C4-2B (cell line): Measurements from ENCODE around the gene SCN9A.

ENCODE experiments used
- H3K27ac ChIP-seq: fragments of 450-650 bp; 2 replicates; pipeline ENCODE4 v1.5.1; 2017
- ZFX ChIP-seq: fragments of 450-650 bp; IDR thresholded peaks from 2 replicates; pipeline ENCODE4 v1.6.1; 2017
- TF ChIP-seq, protein P1 (sequence below): fragments of 450-650 bp; conservative IDR thresholded peaks from 2 replicates; pipeline ENCODE4 v1.5.1; 2017; ENCODE audit warnings: mild to moderate bottlenecking

The SCN9A gene

DNA sequence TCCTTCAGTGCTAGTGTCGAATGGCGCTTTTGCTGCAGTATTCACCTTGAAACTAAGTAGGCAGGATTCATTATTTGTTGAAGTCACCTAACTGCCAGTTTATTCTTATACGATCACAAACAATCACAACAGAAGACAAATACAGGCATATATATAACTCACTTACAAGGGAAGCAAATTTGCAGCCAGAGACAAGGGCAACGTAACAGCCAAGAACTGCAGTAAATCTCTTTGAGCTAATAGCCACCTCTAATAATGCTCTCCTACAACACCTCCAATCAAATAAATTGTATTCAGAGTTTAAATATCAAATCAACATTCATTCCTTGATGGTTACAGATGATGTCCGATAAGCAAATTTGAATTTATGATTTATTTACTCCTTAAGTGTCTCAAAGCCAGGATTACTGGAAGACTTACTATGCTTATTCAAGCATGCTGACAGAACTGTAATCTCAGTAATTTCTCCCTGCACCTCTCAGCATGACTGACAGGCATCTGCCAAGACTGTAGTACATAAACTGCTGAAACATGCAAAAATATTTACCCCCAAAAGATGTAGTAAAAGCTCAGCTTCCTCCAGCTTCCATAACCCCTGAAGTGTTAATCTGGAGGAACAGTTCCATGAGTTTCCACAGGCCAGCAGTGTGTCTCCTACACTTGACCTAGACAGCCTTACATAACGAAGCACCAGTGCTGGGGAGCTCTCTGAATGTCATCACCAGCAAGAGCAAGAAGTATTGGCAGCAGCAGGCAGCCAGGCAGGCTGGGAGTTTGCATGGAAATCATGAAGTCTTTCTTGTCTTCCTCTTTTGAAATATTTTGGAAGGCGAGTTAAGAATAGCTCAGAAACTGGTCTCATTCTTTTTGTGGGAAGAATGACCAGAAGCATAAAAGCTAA is 227.0 kb downstream of the SCN9A start:
- no peak for TF ChIP-seq ZFX
- TF ChIP-seq, protein P1, sequence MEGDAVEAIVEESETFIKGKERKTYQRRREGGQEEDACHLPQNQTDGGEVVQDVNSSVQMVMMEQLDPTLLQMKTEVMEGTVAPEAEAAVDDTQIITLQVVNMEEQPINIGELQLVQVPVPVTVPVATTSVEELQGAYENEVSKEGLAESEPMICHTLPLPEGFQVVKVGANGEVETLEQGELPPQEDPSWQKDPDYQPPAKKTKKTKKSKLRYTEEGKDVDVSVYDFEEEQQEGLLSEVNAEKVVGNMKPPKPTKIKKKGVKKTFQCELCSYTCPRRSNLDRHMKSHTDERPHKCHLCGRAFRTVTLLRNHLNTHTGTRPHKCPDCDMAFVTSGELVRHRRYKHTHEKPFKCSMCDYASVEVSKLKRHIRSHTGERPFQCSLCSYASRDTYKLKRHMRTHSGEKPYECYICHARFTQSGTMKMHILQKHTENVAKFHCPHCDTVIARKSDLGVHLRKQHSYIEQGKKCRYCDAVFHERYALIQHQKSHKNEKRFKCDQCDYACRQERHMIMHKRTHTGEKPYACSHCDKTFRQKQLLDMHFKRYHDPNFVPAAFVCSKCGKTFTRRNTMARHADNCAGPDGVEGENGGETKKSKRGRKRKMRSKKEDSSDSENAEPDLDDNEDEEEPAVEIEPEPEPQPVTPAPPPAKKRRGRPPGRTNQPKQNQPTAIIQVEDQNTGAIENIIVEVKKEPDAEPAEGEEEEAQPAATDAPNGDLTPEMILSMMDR = no peak
- H3K27ac ChIP-seq = no peak overlapping the region

DNA sequence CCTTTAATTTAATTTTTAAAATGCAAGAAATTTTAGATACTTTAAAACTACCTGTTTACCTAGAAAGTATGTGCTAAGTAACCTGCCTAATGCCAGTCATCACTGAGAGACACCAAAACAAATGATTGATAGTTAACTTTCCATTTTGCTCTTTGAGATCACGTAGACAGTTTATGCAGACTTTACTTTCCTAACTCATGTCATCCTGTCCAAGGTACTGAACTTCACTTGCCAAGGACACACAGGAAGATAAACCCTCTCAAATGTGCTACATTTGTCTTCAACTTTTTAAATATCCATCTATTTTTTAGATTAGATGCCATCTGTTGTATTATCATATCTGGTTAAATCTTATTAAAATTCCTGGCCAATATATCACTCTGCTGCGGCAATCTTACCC is 227.9 kb downstream of the SCN9A start:
- H3K27ac ChIP-seq = no peak overlapping the region
- TF ChIP-seq, protein P1 = no peak
- TF ChIP-seq ZFX = no peak
